GM19463 (cell line): Measurements from ENCODE around the gene HMGXB3.
A peak's percentile ranks its signal among the peaks of the same experiment; 100 is the strongest.

ENCODE experiments used
- ATAC-seq: cut with Tn5 transposase; IDR thresholded peaks from one replicate; pipeline ENCODE4 v1.9.1; 2021; ENCODE audit warnings: mild to moderate bottlenecking, moderate library complexity; ENCODE audit not compliant: unreplicated experiment

The HMGXB3 gene

DNA sequence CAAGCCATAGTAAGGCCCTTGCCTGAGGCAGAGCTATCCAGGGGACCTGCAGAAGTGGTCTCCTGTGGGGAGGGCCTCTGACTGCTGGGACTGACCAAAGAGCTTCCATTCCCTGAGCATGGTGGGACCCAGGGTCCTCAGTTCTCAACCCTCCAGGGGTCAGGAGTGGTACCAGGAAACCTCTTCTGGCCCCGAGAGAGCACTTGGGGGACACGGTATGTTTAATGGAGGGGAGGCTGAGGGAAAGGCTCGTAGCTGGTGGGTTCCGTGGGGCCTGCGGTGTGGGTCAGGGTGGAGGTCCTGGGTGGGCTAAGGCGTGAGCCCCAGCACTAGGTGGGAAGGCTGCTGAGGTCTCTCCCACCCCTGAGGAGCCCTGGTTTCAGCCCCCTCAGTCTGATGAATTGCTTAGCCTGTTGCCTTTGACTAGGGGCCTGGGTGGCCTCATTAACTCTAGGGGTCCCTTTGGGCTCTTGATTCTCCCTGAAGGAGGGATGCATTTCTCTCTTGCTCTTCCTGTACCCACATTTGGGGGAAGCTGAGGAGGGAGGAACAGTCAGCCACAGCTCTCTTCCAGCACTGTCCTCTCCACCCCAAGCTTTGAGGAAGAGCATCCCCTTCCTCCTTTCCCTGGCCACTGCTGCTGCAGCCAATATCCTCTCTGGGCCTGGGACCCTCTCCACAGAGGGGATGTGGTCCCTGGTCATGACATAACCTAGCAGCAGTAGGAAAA lies 51.9 kb downstream of the HMGXB3 start:
- ATAC-seq = no peak

DNA sequence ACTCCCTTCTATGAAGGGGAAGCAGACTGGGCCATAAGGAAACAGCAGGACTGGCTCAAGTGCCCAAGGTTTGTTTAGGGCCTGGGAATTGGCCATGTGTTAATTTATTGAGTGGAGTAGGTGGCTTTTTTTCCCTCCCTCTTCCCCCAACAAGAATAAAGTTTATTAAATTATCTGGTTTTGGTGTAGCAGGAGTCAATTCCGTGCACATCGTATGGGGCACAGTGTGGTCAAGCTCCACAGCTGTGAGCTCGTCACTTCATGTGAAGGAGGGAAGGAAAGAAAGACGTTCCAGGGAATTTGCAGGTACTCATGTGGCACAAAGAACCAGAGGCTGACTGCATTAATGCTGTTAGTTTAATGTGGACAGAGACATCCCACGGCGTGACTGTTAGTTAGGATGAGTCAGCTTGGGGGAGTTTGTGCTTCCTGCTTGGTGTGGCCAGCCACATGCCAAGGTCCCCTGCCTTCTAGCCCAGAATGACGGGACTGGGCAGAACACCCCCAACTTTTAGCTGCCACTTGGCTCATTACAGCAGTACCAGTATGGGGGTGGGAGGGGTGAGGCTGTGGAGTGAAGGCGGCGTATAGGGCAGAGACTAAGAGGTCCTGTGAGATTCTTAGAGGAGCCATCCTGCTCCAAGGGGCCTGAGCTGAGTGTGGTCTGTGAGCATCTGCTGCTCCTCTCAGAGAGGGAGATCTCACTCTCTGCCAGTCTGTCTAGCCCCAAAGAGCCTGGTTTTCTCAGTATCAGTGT lies 52.6 kb downstream of the HMGXB3 start:
- no peak for ATAC-seq

DNA sequence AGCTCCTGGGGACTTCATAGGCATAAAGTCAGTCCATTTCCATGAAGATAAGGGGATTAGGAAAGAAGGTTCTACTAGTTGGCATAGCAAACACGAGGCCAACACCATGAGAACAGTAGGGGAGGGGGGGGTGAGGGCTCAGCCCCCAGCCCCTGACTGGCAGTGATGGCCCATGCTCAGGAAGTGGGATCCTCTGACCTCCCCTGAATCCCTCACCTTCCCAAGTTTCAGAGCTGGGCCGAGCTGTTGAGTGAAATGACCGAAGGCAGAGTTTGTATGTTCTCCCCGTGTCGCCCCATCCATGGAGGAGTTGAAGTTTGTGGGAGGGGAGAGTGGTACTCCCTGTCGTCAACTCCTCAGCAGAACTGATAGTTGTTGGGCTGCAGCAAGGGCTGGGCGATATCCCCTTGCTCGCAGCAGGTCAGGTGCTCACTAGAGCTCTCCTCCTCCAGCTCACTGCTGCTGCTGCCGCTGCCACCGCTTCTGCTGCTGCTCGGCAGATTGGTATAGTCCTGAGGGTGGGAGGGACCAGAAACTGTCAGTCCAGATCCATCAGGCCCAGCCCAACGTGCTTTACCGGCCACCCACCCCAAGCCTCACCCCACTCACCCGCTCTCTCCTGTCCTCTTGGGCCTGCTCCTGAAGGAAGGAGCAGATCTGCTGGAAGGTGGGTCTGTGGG lies 53.3 kb downstream of the HMGXB3 start:
- ATAC-seq = no peak

DNA sequence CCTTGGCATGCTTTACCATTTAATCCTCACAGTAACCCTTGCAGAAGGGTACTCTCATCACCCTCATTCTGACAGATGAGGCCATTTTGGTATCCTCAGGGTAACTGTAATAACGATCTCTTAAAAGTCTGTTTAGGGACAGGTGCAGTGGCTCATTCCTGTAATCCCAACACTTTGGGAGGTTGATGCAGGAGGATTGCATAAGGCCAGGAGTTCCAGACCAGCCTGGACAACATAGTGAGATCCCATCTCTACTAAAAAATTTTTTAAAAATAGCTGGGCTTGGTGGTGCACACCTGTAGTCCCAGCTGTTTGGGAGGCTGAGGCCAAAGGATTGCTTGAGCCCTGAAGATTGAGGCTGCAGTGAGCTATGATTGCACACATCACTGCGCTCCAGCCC lies 54.0 kb downstream of the HMGXB3 start:
- no peak for ATAC-seq

DNA sequence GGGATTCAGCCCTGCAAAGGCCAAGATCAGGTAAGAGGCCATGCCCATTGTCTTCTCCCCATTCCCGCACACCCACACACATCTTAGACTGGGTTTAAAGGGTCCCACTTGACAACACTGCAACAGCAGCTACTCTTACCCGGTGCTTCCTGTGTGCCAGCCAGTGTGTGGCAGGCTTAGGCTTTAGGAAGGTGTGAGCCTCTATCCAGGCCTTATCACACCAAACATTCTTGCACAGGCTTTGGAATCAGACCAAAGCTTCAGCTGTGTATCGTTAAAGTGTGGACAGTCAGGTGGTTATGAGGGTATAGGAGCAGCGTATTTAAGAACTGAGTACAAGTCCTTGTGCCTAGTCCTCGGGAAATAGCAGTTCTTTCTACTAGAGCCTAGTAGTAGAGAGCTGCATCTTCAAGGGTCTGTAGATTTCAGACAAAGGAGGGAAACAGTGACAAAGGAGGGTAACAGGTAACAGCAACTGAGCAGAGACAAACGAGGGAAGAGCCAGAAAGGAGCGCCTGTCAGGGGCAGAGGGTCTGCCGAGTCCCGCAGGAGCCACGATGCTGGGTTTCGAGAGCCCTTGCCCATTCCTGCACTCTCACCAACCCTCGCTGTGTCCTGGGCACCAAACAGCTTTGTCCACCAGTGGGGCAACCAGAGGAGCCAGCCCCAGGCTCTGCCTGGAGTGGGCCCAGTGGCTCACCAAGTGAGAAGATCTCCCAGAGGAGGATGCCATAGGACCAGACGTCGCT lies 55.0 kb downstream of the HMGXB3 start:
- no peak for ATAC-seq

DNA sequence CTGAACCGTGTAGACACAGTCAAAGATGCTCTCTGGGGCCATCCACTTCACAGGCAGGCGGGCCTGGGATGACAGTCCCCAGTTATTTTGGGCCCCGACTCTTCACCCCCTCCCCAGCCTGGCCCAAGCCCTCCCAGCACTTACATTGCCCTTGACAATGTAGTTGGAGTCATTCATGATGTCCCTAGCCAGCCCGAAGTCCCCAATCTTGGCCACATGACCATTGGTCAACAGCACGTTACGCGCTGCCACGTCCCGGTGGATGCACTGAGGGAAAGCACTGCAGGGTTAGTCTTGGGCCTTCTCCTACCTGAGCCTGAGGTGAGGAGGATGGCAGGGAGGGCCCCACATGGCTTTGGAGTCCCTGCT lies 55.5 kb downstream of the HMGXB3 start:
- ATAC-seq = no peak

DNA sequence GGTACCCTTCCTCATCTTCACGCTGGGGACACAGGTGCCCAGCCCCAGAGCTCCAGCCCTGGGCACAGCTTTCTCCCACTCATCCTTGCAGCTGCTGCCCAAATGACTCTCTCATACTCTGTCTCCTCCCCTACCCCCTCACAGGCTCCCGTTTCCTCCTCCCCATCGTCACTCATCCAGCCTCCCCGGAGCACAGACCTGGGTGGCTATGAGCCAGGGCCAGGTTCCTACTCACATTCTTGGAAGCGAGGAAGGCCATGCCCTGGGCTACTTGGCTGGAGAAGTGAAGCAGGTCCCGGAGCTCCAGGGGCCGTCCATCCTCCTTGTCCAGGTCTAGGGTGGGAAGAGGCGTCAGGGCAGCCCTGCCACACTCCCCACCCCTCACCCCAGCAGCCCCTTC lies 56.5 kb downstream of the HMGXB3 start:
- ATAC-seq = no peak

DNA sequence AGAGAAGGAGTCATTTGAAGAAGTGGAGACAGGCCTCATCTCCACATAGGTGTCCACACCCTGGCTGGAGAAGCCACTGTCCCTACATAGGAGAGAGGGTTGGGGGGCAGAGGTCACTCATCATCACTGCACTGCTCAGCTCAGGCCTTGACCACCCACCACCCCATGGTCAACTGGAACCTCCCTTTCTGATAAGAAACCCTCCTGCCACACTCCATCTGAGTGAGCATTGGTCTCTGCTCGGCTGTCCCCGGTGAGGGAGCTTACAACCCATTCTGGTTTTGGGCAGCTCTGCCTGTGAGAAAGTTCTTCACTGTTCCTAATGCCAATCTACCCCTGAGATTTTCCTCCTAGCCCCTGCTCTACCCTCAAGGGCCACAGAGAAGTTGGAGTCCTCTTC lies 57.0 kb downstream of the HMGXB3 start:
- ATAC-seq = no peak

DNA sequence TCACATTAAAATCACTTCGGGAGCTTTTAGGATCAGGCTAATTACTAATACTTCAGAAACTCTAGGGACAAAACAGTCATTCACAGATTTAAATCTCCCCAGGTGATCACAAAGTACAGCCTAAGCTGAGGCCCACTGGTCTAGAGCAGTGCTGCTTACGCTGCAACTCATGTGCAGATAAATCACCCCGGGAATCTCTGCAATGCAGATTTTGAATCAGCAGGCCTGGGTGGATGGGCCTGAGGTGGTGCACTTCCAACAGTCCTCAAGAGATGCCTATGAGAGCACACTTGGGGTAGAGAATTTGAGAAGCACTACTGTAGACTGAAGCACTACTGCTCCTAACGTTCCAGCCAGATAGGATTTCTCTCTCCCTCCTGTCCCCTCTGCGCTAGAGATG lies 57.5 kb downstream of the HMGXB3 start:
- no peak for ATAC-seq

DNA sequence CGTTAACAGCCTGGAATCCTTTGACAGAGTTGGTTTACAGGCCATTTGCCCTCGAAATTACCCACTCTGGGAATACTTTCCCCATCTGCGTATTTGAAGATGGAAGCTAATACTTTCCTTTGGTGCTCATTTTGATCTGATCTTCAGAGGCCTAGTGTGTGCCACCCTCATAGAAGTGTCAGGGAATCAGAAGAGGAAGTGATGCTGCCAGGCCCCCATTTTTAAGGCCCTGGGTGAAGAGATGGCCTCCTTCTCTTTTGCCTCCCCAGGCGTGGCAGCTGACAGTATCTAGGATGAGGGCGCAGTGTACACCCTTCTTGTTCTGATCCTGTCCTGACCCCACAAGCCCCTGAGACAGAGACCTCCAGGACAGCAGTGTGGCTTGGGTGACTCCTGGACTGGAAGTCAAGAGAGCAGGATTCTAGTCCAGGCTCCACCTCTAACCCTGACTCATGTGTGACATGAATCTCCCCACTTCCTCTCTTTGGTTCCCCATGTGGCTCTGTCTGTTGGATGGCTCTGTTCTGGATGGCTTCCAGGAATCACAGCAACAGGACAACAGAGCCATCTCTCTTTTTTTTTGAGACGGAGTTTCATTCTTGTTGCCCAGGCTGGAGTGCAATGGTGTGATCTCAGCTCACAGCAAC lies 58.1 kb downstream of the HMGXB3 start:
- ATAC-seq = no peak

DNA sequence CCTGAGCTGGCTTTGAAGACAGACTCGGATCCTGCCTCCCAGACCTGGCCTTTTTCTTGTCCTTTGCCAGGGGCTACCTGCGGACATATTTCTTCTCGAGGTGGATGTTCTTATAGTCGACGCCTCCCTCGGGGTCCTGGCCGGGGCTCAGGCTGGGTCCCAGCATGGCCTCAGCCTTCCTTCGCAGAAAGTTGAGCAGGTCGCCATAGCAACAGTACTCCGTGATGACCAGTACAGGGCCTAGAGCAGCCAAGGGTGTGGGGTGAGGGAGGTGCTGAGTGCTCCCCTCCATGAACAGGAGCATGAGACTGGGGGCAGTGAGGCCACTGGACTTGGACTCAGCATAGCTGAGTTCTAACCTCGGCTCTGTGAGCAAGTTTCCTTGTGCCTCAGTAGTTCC lies 59.1 kb downstream of the HMGXB3 start:
- no peak for ATAC-seq

DNA sequence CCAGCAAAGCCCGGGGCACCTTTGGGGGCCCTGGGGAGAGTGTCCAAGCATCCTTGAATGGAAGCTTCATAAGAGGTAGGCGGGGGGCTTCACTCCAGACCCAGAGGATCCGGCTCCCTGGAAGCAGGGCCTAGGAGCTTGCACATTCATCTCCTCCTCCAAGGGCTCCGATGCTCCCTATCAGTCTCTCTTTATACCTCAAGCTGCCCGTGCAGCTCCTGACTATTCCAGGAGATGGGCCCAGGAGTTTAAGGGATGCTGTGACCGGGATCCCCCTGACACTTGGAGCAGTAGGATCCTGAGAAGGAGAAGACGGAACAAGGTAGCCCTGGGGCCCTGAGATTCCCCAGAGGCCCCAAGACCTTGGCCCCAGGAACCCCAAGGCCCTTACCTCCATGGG lies 59.9 kb downstream of the HMGXB3 start:
- no peak for ATAC-seq

DNA sequence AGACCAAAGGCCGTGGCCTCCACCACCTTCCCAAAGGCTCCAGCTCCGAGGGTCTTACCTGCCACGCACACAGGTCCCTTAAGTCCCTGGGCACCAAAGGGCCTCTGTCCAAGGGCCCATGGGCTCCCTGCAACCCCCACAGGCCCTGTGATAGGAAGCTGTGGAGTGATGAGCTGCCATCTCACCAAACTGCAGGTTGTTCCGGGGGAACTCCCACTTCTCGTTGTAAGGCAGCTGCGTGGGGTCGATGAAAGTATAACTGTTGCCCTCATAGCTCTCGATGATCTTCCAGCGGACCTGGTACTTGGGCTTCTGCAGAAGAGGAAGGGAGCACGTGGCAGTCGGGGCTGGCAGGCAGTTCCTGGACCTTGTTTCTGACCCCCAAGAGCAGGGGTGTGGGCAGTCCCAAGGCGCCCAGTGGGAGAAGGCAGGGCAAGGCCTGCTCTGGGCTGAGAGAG lies 61.0 kb downstream of the HMGXB3 start:
- ATAC-seq = no peak

DNA sequence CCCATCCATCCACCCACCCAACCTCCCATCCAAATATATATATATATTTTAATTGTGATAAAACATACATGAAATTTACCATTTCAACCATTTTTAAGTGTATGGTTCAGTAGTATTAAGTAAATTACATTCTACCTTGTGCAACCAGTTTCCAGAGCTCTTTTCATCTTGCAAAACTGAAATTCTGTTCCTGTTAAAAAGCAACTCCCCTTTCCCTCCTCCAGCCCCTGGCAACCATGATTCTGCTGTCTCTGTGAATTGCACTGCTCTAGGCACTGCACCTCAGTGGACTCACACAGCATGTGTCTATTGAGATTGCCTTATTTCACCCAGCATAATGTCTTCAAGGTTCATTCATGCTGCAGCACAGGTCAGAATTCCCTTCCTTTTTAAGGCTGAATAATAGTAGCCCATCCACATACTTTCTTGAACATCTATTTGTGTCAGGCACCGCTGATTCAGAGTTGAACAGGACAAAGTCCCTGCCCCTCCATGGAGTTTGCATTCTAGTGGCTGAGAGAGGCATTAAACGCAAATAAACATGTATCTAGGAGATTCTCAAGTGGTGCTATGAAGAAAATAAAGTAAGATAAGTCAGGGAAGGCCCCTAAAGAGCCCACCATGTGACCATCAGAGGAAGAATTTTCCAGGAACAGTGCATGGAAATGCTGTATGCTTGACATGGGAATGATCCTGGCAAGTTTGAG lies 61.8 kb downstream of the HMGXB3 start:
- ATAC-seq = no peak

DNA sequence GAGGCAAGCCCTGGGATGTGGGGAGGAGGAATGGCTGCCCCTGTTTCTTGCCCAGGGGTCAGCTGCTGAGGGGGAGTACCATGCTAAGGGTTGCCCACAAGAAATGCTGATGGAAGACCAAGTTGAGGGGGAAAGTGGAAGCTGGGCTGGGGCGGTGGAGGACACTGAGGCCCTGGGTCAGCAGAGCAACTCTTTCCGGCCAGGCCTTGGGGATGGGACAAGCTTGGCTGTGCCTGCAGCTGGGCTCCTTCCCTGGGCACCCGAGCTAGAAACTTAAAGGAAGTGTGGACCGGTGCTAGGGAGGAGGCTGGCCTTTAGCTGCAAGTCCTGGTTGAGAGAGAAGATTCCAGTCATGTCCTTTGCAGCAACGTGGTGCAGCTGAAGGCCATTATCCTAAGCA lies 63.1 kb downstream of the HMGXB3 start:
- ATAC-seq = no peak

DNA sequence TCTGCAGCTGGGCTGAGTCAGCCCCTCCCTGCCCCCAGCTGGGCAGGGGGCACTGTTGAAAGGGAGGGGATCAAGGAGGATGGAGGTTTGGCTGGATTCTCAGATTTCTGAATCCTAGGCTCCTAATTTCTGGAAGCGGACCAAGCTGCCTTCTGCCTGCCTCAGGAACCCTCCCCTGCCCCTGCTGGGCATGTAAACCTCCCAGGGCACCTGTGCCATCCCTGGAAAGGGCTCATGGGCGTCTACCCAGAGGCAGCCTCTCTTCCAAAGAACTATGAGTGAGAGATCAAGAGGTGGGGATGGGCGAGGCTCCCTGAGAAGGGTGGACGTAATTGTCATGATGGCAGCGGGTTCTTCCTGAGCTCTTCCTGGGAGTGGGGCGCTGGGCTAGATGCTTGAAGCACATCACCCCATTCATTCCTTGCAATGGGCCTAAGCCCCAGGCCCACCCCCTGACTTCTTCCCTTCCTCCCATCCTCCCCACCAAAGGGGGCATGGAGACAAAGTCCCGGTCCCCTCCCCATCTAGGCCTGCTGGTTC lies 64.2 kb downstream of the HMGXB3 start:
- no peak for ATAC-seq

DNA sequence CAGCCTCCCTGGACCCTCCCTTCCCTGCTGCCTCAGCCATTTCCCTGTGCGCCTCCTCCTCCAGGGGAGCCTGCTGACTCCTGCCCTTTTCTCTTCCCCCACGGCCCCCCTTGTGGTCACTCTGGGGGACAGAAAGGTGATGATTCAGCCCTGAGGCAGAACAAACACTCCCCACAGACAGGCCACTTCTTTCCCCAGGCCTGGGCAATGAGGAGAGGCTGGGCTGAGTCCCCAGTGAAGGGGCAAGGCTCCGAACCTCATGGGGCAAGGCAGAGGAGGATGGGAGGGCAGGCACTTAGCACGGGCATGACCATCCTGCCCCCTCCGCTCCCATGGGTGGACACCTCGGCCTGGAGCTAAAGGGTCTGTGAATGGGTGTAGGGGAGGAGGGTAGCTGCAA lies 64.8 kb downstream of the HMGXB3 start:
- ATAC-seq = no peak

DNA sequence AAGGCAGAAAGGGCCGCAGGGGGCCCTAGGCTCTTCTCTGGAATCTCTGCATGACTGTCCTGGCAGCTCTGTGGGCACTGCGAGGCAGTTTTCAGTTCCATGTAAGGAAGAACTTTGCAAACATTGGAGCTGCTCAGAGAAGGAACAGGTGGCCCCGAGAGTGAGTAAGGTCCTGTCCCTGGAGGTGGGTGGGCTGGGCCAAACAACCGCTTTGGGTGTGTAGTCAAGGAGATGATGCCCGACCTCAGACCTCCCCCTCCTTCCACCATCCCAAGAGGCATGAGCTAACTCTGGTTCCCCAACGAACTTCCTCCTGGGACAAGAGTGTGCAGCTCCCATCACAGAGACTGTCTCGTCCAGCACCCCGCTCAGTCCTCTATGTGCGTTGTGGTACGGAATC lies 65.3 kb downstream of the HMGXB3 start:
- no peak for ATAC-seq

DNA sequence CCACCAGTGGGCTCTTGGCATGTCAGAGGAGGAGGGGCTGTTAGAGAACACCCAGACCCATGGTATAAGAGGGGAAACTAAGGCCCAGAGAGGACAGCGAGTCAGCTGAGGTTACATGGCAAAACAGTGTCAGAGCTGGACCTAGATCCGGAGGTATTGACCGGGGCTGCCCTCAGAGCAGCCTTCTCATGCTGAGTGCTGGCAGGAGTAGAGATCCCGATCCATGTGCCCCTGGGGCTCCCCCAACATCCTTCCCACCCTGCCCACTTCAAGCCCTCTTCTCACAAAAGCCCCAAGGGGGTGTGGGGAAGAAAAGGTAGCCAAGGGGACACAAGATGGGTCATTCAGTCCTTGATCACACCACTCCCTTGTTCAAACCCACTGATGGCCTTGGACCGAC lies 65.9 kb downstream of the HMGXB3 start:
- ATAC-seq = no peak

DNA sequence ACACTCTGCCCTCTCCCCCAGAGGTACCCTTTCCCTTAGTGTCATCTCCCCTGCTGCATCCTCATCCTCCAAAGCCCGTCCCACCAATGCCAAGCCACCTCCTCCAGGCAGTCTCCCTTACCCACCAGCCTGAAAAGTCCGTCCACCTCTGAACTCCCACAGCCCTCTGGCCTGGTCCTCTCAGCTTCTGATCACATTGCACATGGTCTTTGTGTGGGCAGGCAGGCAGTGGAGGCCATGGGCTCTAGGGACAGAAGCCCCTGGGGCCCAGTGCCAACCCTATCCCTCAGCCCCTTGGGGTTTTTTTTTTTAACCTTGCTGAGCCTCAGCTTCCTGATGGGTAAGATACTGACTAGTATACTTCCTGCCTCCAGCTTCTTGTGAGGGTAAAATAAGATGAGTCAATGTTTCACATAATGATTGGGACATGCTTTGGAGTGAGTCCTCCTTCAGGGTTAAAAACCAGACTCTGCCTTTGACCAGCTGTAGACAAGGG lies 66.4 kb downstream of the HMGXB3 start:
- peak; percentile 65 for ATAC-seq
